Keratinocyte (primary cell): ENCODE measurements around the gene API5.

Source experiments
- EZH2 ChIP-seq: IDR thresholded peaks from one replicate; pipeline ENCODE4 v1.6.1; 2012; ENCODE audit warnings: inconsistent platforms, mild to moderate bottlenecking, low read length, moderate library complexity
- TF ChIP-seq, protein P1 (sequence below), 3 experiments: IDR thresholded peaks in 1 of 3; conservative IDR thresholded peaks in 1 of 3; optimal IDR thresholded peaks in 1 of 3; 2 replicates in 2 of 3; 3 replicates in 1 of 3; pipeline versions ENCODE3 to v1.5.1; 2011; ENCODE audit warnings: low read length in 3 of 3, mild to moderate bottlenecking in 3 of 3, moderate library complexity in 2 of 3, control low read depth in 1 of 3, inconsistent platforms in 1 of 3; ENCODE audit not compliant: insufficient read depth in 2 of 3; ENCODE audit errors: extremely low read depth in 1 of 3

DNA sequence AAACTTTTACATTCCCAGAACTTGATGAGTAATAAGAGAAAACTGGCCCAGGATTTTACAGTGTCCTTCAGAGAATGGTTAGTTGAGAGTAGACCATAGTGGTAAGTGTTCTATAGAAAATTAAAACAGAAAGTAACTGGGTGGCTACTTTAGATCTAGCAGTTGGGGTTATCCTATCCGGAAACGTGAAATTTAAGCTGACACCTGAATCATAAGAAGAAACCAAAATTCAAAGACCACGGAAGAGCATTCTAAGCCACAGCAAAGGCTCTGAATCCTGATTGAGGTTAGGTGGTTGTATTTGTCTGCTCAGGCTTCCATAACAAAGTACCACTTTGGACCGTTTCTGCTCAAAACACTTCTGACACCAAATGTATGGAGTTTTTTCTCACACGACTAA lies 80.9 kb downstream of the API5 start:
- TF ChIP-seq, protein P1, sequence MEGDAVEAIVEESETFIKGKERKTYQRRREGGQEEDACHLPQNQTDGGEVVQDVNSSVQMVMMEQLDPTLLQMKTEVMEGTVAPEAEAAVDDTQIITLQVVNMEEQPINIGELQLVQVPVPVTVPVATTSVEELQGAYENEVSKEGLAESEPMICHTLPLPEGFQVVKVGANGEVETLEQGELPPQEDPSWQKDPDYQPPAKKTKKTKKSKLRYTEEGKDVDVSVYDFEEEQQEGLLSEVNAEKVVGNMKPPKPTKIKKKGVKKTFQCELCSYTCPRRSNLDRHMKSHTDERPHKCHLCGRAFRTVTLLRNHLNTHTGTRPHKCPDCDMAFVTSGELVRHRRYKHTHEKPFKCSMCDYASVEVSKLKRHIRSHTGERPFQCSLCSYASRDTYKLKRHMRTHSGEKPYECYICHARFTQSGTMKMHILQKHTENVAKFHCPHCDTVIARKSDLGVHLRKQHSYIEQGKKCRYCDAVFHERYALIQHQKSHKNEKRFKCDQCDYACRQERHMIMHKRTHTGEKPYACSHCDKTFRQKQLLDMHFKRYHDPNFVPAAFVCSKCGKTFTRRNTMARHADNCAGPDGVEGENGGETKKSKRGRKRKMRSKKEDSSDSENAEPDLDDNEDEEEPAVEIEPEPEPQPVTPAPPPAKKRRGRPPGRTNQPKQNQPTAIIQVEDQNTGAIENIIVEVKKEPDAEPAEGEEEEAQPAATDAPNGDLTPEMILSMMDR (optimal IDR thresholded peaks at IDR 0.05 in 1 of 3, IDR thresholded peaks at IDR 0.05 in 1 of 3, conservative IDR thresholded peaks at IDR 0.05 in 1 of 3; ENCODE audit: extremely low read depth in 1 of 3, insufficient read depth in 2 of 3, low read length in 3 of 3) = no peak
- TF ChIP-seq EZH2 = no peak
